ENCODE data around the gene RNF151. TPM values are rescaled to one million over a fixed set of nuclear protein-coding genes. Genes with fewer than 3 reads are reported as not detected.

Gene RNF151
- total and polyA plus RNA-seq, 2 of the 13 experiments (the other 11 are each of a cell fraction or from before 2014, with no cell fraction given): not detected

GRCh38 chr16:1959269-1960039 lies 7.2 kb upstream of the RNF151 start, which contains the start of gene NDUFB10 (continued):
- TF ChIP-seq ZNF382 (CRISPR knock-in tag; IDR thresholded peaks at IDR 0.05; ENCODE audit: borderline replicate concordance): no peak
- TF ChIP-seq RERE (CRISPR knock-in tag; IDR thresholded peaks at IDR 0.05; ENCODE audit: low read depth): no peak
- TF ChIP-seq CHD4 (IDR thresholded peaks at IDR 0.05; ENCODE audit: borderline replicate concordance, low read length): no peak
- peak; percentile 42 for TF ChIP-seq AGO1 (IDR thresholded peaks at IDR 0.05; ENCODE audit: low read depth, low read length, poor library complexity, severe bottlenecking)
- no peak for TF ChIP-seq ZNF292 (CRISPR knock-in tag; IDR thresholded peaks at IDR 0.05; ENCODE audit: borderline replicate concordance, low read depth)
- TF ChIP-seq IRF1 (CRISPR knock-in tag; IDR thresholded peaks at IDR 0.05; ENCODE audit: low read depth): no peak
- TF ChIP-seq MLXIP (CRISPR knock-in tag; IDR thresholded peaks at IDR 0.05; ENCODE audit: borderline replicate concordance): no peak
- TF ChIP-seq ZNF691 (CRISPR knock-in tag; IDR thresholded peaks at IDR 0.05; ENCODE audit: borderline replicate concordance, low read depth): peak; percentile 61; the same call in 1 of the 2 replicates
- peak; percentile 77 for TF ChIP-seq ZBTB2 (CRISPR knock-in tag; IDR thresholded peaks at IDR 0.05; ENCODE audit: low read depth)
- TF ChIP-seq ARNTL (CRISPR knock-in tag; IDR thresholded peaks at IDR 0.05): 0 out of 2 replicates have a peak, but pooled peaks have one; percentile 42
- TF ChIP-seq HDAC6 (IDR thresholded peaks at IDR 0.05; ENCODE audit: low read depth, low read length): no peak
- peak in 1 of 2 experiments; percentile 83; a peak in 1 of 4 replicates for TF ChIP-seq KLF16 (CRISPR knock-in tag; IDR thresholded peaks at IDR 0.05)
- no peak for TF ChIP-seq CBX2 (IDR thresholded peaks at IDR 0.05; ENCODE audit: low read depth, low read length)
- no peak for TF ChIP-seq CBX2 (CRISPR knock-in tag; IDR thresholded peaks at IDR 0.05; ENCODE audit: low read depth)
- TF ChIP-seq HNRNPLL (IDR thresholded peaks at IDR 0.05; ENCODE audit: low read depth, low read length, poor library complexity, severe bottlenecking): peak; percentile 66
- peak; percentile 74 for TF ChIP-seq MED1 (CRISPR knock-in tag; IDR thresholded peaks at IDR 0.05)

Data from HepG2 (cell line).